ENCODE data around the gene PET100.

PET100 gene

GRCh38 chr19:7646426-7646700, 16.8 kb downstream of the PET100 start:
- H3F3A ChIP-seq (ENCODE audit: insufficient read depth, low read length), result no peaks in the 10 kb centered on the region
- H3K4me3 ChIP-seq (ENCODE audit: low read depth, low read length, poor library complexity, severe bottlenecking), result no peak overlapping the region
- no peaks in the 10 kb centered on the region for H3K4me1 ChIP-seq (ENCODE audit: insufficient read depth, low read length, severe bottlenecking)
- no peaks in the 10 kb centered on the region for H3K9me2 ChIP-seq (ENCODE audit: low read depth, low read length)
- no peaks in the 10 kb centered on the region for H4K20me1 ChIP-seq (ENCODE audit: insufficient read depth, low read length)
- H3K27ac ChIP-seq (ENCODE audit: low read depth, low read length, poor library complexity, severe bottlenecking), result no peak overlapping the region
- H3K9me3 ChIP-seq (ENCODE audit: low read length), result no peaks in the 10 kb centered on the region
- peaks cover 26% of the 10 kb centered on the region for H3K36me3 ChIP-seq (ENCODE audit: insufficient read depth, low read length)
- no peaks in the 10 kb centered on the region for H3K79me2 ChIP-seq (ENCODE audit: insufficient read depth, low read length)
- no peak overlapping the region for H3K4me2 ChIP-seq (ENCODE audit: low read length)
- TF ChIP-seq CTCF (IDR thresholded peaks at IDR 0.05; ENCODE audit: low read length) (no peak), EZH2 (IDR thresholded peaks at IDR 0.05; ENCODE audit: borderline replicate concordance, low read length) (no peak)
- no peak overlapping the region for H3K9ac ChIP-seq (ENCODE audit: low read length)
- H2AFZ ChIP-seq (ENCODE audit: low read length), result no peak overlapping the region
- H3K27me3 ChIP-seq (ENCODE audit: insufficient read depth, low read length), result 0 out of 2 replicates have a peak, but pooled peaks cover 3% of the 10 kb centered on the region

GRCh38 chr19:7647156-7647555, 17.6 kb downstream of the PET100 start:
- Histone ChIP-seq H3K36me3 (ENCODE audit: insufficient read depth, low read length) (peaks cover 26% of the 10 kb centered on the region), H3F3A (ENCODE audit: insufficient read depth, low read length) (no peaks in the 10 kb centered on the region), H3K79me2 (ENCODE audit: insufficient read depth, low read length) (no peaks in the 10 kb centered on the region), H3K27me3 (ENCODE audit: insufficient read depth, low read length) (0 out of 2 replicates have a peak, but pooled peaks cover 3% of the 10 kb centered on the region), H3K4me1 (ENCODE audit: insufficient read depth, low read length, severe bottlenecking) (peaks cover 1% of the 10 kb centered on the region), H3K9ac (ENCODE audit: low read length) (no peak overlapping the region), H4K20me1 (ENCODE audit: insufficient read depth, low read length) (no peaks in the 10 kb centered on the region), H2AFZ (ENCODE audit: low read length) (no peak overlapping the region), H3K9me3 (ENCODE audit: low read length) (no peaks in the 10 kb centered on the region), H3K4me2 (ENCODE audit: low read length) (no peak overlapping the region), H3K9me2 (ENCODE audit: low read depth, low read length) (no peaks in the 10 kb centered on the region), H3K27ac (ENCODE audit: low read depth, low read length, poor library complexity, severe bottlenecking) (no peak overlapping the region), H3K4me3 (ENCODE audit: low read depth, low read length, poor library complexity, severe bottlenecking) (no peak overlapping the region)
- TF ChIP-seq EZH2 (IDR thresholded peaks at IDR 0.05; ENCODE audit: borderline replicate concordance, low read length) (no peak), CTCF (IDR thresholded peaks at IDR 0.05; ENCODE audit: low read length) (no peak)

GRCh38 chr19:7648265-7649014, 18.8 kb downstream of the PET100 start:
- H3K9ac ChIP-seq (ENCODE audit: low read length), result no peak overlapping the region
- H4K20me1 ChIP-seq (ENCODE audit: insufficient read depth, low read length), result no peaks in the 10 kb centered on the region

More at GRCh38 chr19:7648265-7649014, 18.8 kb downstream of the PET100 start:
- Histone ChIP-seq H3F3A (ENCODE audit: insufficient read depth, low read length) (no peaks in the 10 kb centered on the region), H3K9me2 (ENCODE audit: low read depth, low read length) (no peaks in the 10 kb centered on the region), H3K36me3 (ENCODE audit: insufficient read depth, low read length) (peaks cover 26% of the 10 kb centered on the region), H3K9me3 (ENCODE audit: low read length) (no peaks in the 10 kb centered on the region), H3K27me3 (ENCODE audit: insufficient read depth, low read length) (0 out of 2 replicates have a peak, but pooled peaks cover 6% of the 10 kb centered on the region), H3K4me1 (ENCODE audit: insufficient read depth, low read length, severe bottlenecking) (peaks cover 5% of the 10 kb centered on the region), H3K27ac (ENCODE audit: low read depth, low read length, poor library complexity, severe bottlenecking) (no peak overlapping the region), H3K4me3 (ENCODE audit: low read depth, low read length, poor library complexity, severe bottlenecking) (no peak overlapping the region), H2AFZ (ENCODE audit: low read length) (no peak overlapping the region), H3K79me2 (ENCODE audit: insufficient read depth, low read length) (no peaks in the 10 kb centered on the region), H3K4me2 (ENCODE audit: low read length) (no peak overlapping the region)
- TF ChIP-seq EZH2 (IDR thresholded peaks at IDR 0.05; ENCODE audit: borderline replicate concordance, low read length), result no peak
- no peak for TF ChIP-seq CTCF (IDR thresholded peaks at IDR 0.05; ENCODE audit: low read length)

Measured in OCI-LY1 (cell line).